Aorta (tissue), 5 donors: ENCODE measurements around the gene ART1. TPM values are rescaled to one million over a fixed set of nuclear protein-coding genes. Genes with fewer than 3 reads are reported as not detected.

Source experiments
- ATAC-seq: fragments of 200-7000 bp; cut with Tn5 transposase; one replicate; pipeline ENCODE4 v1.9.1; 2022; ENCODE audit warnings: moderate library complexity; ENCODE audit not compliant: low FRiP score
- DNase-seq, 2 donors: peaks; one replicate each; pipeline ENCODE4 v3.0.0-alpha.2; 2020
- H3K27ac ChIP-seq, 2 donors: one replicate each; pipeline ENCODE4 v1.5.1; 2013; ENCODE audit warnings: low read length in 2 of 2, mild to moderate bottlenecking in 2 of 2, moderate library complexity in 2 of 2, control low read depth in 1 of 2, inconsistent platforms in 1 of 2, low read depth in 1 of 2
- H3K27me3 ChIP-seq, 2 donors: one replicate each; pipeline ENCODE4 v1.6.1; 2013; ENCODE audit warnings: control low read depth in 1 of 2, low read length in 1 of 2, mild to moderate bottlenecking in 1 of 2, moderate library complexity in 1 of 2; ENCODE audit not compliant: insufficient read depth in 2 of 2, control insufficient read depth in 1 of 2
- H3K36me3 ChIP-seq, 2 donors: one replicate each; pipeline ENCODE4 v1.6.1; 2013; ENCODE audit warnings: control low read depth in 1 of 2, low read length in 1 of 2, mild to moderate bottlenecking in 1 of 2; ENCODE audit not compliant: insufficient read depth in 2 of 2, control insufficient read depth in 1 of 2
- H3K4me1 ChIP-seq, 2 donors: one replicate each; pipeline ENCODE4 v1.6.1; 2013; ENCODE audit warnings: low read length in 2 of 2, control low read depth in 1 of 2, mild to moderate bottlenecking in 1 of 2, moderate library complexity in 1 of 2; ENCODE audit not compliant: insufficient read depth in 2 of 2, control insufficient read depth in 1 of 2
- H3K4me3 ChIP-seq, 2 donors: one replicate each; pipeline ENCODE4 v1.5.1; 2013; ENCODE audit warnings: low read length in 2 of 2, control low read depth in 1 of 2, mild to moderate bottlenecking in 1 of 2
- H3K9me3 ChIP-seq: one replicate; pipeline ENCODE4 v1.6.1; 2013; ENCODE audit warnings: mild to moderate bottlenecking, low read length; ENCODE audit not compliant: control insufficient read depth
- WGBS, 2 donors: extraction: QIAGEN DNeasy Blood & Tissue Kit; methylation state at CpG; one replicate each; pipeline ENCODE4 v1.1.7; 2013; 5-methylcytosine and 5-hydroxymethylcytosine counted together
- intact Hi-C, 2 donors: fragments of 100-400 bp; cut with DNase I; formaldehyde crosslinking; loops; one replicate each; pipeline versions ENCODE4 v1.14.2 to v1.15.0; 2022
- polyA plus RNA-seq, 2 donors: library from polyadenylated mRNA; stranded (reverse); fragments of 200-250 nt; gene quantifications; one replicate each; pipeline ENCODE4 v1.2.3, GENCODE V29; 2013
- total RNA-seq, 2 donors: library from RNA; stranded (reverse); fragmentation: NEBNext Ultra II Directional; extraction: Animal tissue kit (Norgen Biotek cat#: 25700); gene quantifications; one replicate each; pipeline ENCODE4 v1.2.1, GENCODE V29; 2021
- donor health status: healthy with polysubstance abuse.
- donor health status: Bipolar disorder and iron deficiency.
- donor health status: DM: no; HTN: no; CAD: no.
- donor health status: DM: no; HTN: no; CAD: no.
- donor health status: DM: yes; HTN: yes; CAD: no.

ART1 gene
- total and polyA plus RNA-seq, 4 donors: not detected

- Histone ChIP-seq H3K4me1 (no peaks in the 10 kb centered on the region), H3K36me3 (peaks cover 9 to 17% of the 10 kb centered on the region in 2 donors), H3K4me3 (no peak overlapping the region), H3K27me3 (no peaks in the 10 kb centered on the region), H3K27ac (no peak overlapping the region), H3K9me3 (no peaks in the 10 kb centered on the region)
- ATAC-seq (no peak), DNase-seq (no peak)
- intact Hi-C loops: no loop called here
- 94 to 95% methylated on average over 9 of the region's 9 CpGs for WGBS, 2 donors
Observed at GRCh38 chr11:3683039-3683438, 38.1 kb downstream of the ART1 start.

- Histone ChIP-seq H3K27ac (no peak overlapping the region), H3K36me3 (peaks cover 6 to 15% of the 10 kb centered on the region in 2 donors), H3K4me3 (no peak overlapping the region), H3K9me3 (no peaks in the 10 kb centered on the region), H3K27me3 (no peaks in the 10 kb centered on the region), H3K4me1 (no peaks in the 10 kb centered on the region)
- ATAC-seq (no peak), DNase-seq (no peak)
- 96 to 98% methylated on average over 12 of the region's 12 CpGs for WGBS, 2 donors
- intact Hi-C loops: no loop called here
Observed at GRCh38 chr11:3684129-3684818, 39.3 kb downstream of the ART1 start.

- Histone ChIP-seq H3K27ac (no peak overlapping the region), H3K4me3 (no peak overlapping the region), H3K4me1 (no peaks in the 10 kb centered on the region), H3K36me3 (peaks cover 6 to 15% of the 10 kb centered on the region in 2 donors), H3K9me3 (no peaks in the 10 kb centered on the region), H3K27me3 (no peaks in the 10 kb centered on the region)
- WGBS, 2 donors: 27% methylated on average over 2 of the region's 2 CpGs
- no peak for ATAC-seq
- intact Hi-C loops: no loop called here
- DNase-seq: no peak
Observed at GRCh38 chr11:3684819-3685172, 39.9 kb downstream of the ART1 start.

- Histone ChIP-seq H3K4me1 (no peaks in the 10 kb centered on the region), H3K4me3 (no peak overlapping the region), H3K27ac (no peak overlapping the region), H3K36me3 (peaks cover 6 to 15% of the 10 kb centered on the region in 2 donors), H3K9me3 (no peaks in the 10 kb centered on the region), H3K27me3 (no peaks in the 10 kb centered on the region)
- ATAC-seq (no peak), DNase-seq (no peak)
- 61 to 66% methylated on average over 7 of the region's 7 CpGs for WGBS, 2 donors
- intact Hi-C loops: no loop called here
Observed at GRCh38 chr11:3685923-3686322, 41.0 kb downstream of the ART1 start.

- H3K4me3 ChIP-seq: no peak overlapping the region
- H3K9me3 ChIP-seq: no peaks in the 10 kb centered on the region
- DNase-seq (no peak), ATAC-seq (no peak)
- intact Hi-C loops: no loop called here
- peaks cover 6 to 15% of the 10 kb centered on the region in 2 donors for H3K36me3 ChIP-seq
- no peak overlapping the region for H3K27ac ChIP-seq
- H3K4me1 ChIP-seq: no peaks in the 10 kb centered on the region
- 72 to 98% methylated on average over 4 of the region's 4 CpGs for WGBS, 2 donors
- H3K27me3 ChIP-seq: no peaks in the 10 kb centered on the region
Observed at GRCh38 chr11:3686751-3687150, 41.8 kb downstream of the ART1 start.

GRCh38 chr11:3700410-3700809 is 55.5 kb downstream of the ART1 start:
- Histone ChIP-seq H3K4me1 (no peaks in the 10 kb centered on the region), H3K27me3 (no peaks in the 10 kb centered on the region), H3K9me3 (no peaks in the 10 kb centered on the region), H3K36me3 (peaks cover 7 to 13% of the 10 kb centered on the region in 2 donors), H3K27ac (no peak overlapping the region), H3K4me3 (no peak overlapping the region)
- intact Hi-C loops: no loop called here
- ATAC-seq (no peak), DNase-seq (no peak)
- 92 to 93% methylated on average over 2 of the region's 2 CpGs for WGBS, 2 donors

GRCh38 chr11:3700910-3701309 is 56.0 kb downstream of the ART1 start:
- intact Hi-C loops: no loop called here
- no peak overlapping the region for H3K4me3 ChIP-seq
- WGBS, 2 donors: 88 to 90% methylated on average over 2 of the region's 2 CpGs
- no peaks in the 10 kb centered on the region for H3K9me3 ChIP-seq
- H3K4me1 ChIP-seq: no peaks in the 10 kb centered on the region
- ATAC-seq (no peak), DNase-seq (no peak)
- peaks cover 7 to 13% of the 10 kb centered on the region in 2 donors for H3K36me3 ChIP-seq
- no peaks in the 10 kb centered on the region for H3K27me3 ChIP-seq
- H3K27ac ChIP-seq: no peak overlapping the region

- H3K9me3 ChIP-seq: no peaks in the 10 kb centered on the region
- no peak overlapping the region for H3K27ac ChIP-seq
- no peaks in the 10 kb centered on the region for H3K4me1 ChIP-seq
- H3K36me3 ChIP-seq: peaks cover 9 to 10% of the 10 kb centered on the region in 2 donors
- no peaks in the 10 kb centered on the region for H3K27me3 ChIP-seq
- H3K4me3 ChIP-seq: no peak overlapping the region
- ATAC-seq (no peak), DNase-seq (no peak)
- intact Hi-C loops: no loop called here
- 76 to 80% methylated on average over 3 of the region's 3 CpGs for WGBS, 2 donors
Observed at GRCh38 chr11:3703383-3703782, 58.5 kb downstream of the ART1 start.

- ATAC-seq: no peak
- peaks cover 4 to 10% of the 10 kb centered on the region in 2 donors for H3K36me3 ChIP-seq
- H3K4me3 ChIP-seq: no peak overlapping the region
- no peak overlapping the region for H3K27ac ChIP-seq
- intact Hi-C loops: no loop called here
- H3K4me1 ChIP-seq: no peaks in the 10 kb centered on the region
- no peaks in the 10 kb centered on the region for H3K9me3 ChIP-seq
- 85 to 86% methylated on average over 2 of the region's 2 CpGs for WGBS, 2 donors
- no peaks in the 10 kb centered on the region for H3K27me3 ChIP-seq
- no peak for DNase-seq
Observed at GRCh38 chr11:3707176-3707575, 62.2 kb downstream of the ART1 start.
